Stimulated activated naive B cell treated with anti-CD40 and anti-IgM and Interleukin-4, amounts not matched to agents 10 μg/mL and 1 μg/mL and 100 μg/mL, for 72 hours (primary cell): ENCODE data around the gene ACOX3.

Experiments
- ATAC-seq, 2 donors: fragments of 150-1000 bp; cut with Tn5 transposase; replicated peaks; 2 replicates each; pipeline ENCODE4 v1.10.0; 2021; ENCODE audit warnings: moderate library complexity in 1 of 2
- DNase-seq: peaks from one replicate; pipeline ENCODE4 v3.0.0; 2021
- H3K27ac Mint-ChIP-seq: one replicate; pipeline ENCODE4 v1.8.0; 2022; ENCODE audit warnings: mild to moderate bottlenecking, mixed read lengths
- H3K27me3 Mint-ChIP-seq, 2 donors: one replicate each; pipeline ENCODE4 v1.8.0; 2022; ENCODE audit warnings: mixed read lengths in 2 of 2
- H3K36me3 Mint-ChIP-seq, 2 donors: one replicate each; pipeline ENCODE4 v1.8.0; 2022; ENCODE audit warnings: mixed read lengths in 2 of 2, mild to moderate bottlenecking in 1 of 2
- H3K4me1 Mint-ChIP-seq, 2 donors: one replicate each; pipeline ENCODE4 v1.8.0; 2022; ENCODE audit warnings: mixed read lengths in 2 of 2, mild to moderate bottlenecking in 1 of 2
- H3K4me3 Mint-ChIP-seq, 2 donors: one replicate each; pipeline ENCODE4 v1.8.0; 2022; ENCODE audit warnings: mild to moderate bottlenecking in 2 of 2, mixed read lengths in 2 of 2, moderate library complexity in 1 of 2
- H3K9me3 Mint-ChIP-seq, 2 donors: one replicate each; pipeline ENCODE4 v1.8.0; 2022; ENCODE audit warnings: mixed read lengths in 2 of 2, mild to moderate bottlenecking in 1 of 2

Gene ACOX3

DNA sequence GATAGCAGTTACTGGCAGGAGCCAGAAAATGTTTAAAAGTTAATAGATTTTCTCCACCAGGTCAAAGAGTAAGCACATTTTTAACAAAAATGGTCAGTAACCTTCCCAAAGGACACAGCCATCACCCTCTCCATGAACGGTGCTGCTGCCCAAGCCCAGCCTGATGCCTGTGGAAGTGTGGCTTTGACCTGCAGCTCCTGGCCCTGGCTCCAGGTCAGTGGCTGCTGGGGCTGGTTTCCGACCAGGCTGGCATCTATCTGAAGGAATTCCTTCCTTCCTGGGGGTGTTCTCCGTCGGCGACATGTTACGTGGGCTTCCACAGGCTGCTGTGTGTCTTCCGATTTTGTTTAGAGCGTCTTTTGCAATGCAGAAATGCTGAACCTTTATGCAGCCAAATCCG is 61.7 kb downstream of the ACOX3 start:
- no peak for DNase-seq
- H3K27me3 Mint-ChIP-seq, result no peaks in the 10 kb centered on the region
- no peak overlapping the region for H3K27ac Mint-ChIP-seq
- ATAC-seq, result no peak
- no peaks in the 10 kb centered on the region for H3K9me3 Mint-ChIP-seq
- H3K36me3 Mint-ChIP-seq, result peaks cover 18 to 21% of the 10 kb centered on the region in 2 donors
- no peak overlapping the region for H3K4me3 Mint-ChIP-seq
- no peaks in the 10 kb centered on the region for H3K4me1 Mint-ChIP-seq

DNA sequence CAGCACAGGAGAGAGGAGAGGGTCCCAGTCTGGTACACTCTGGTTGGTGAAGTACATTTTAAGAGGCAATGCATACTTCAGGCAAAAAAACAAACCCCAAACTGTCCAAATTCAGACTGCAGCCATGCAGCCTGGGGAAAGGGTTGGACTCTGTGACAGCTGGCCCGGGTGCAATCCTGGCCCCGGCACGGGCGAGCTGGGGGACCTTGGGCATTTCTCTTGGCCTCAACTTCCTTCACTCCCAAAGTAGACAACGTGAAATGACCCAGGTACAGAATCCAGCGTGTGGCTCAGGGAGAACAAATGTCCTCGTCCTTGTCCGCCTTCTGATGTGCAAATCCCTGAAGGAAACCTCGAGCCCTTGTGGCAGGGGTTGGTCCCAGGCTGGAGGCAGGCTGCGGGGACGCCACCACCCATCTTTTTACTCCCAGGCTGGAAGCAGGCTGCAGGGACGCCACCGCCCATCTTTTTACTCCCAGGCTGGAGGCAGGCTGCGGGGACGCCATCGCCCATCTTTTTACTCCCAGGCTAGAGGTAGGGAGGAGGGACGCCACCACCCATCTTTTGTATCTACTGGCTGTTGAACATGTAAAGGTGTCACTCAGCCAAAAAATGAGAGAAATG is 62.3 kb downstream of the ACOX3 start:
- Mint-ChIP-seq H3K9me3 (no peaks in the 10 kb centered on the region), H3K4me3 (no peak overlapping the region), H3K27me3 (no peaks in the 10 kb centered on the region), H3K36me3 (peaks cover 21 to 23% of the 10 kb centered on the region in 2 donors), H3K27ac (no peak overlapping the region), H3K4me1 (no peaks in the 10 kb centered on the region)
- DNase-seq (no peak), ATAC-seq (no peak)

DNA sequence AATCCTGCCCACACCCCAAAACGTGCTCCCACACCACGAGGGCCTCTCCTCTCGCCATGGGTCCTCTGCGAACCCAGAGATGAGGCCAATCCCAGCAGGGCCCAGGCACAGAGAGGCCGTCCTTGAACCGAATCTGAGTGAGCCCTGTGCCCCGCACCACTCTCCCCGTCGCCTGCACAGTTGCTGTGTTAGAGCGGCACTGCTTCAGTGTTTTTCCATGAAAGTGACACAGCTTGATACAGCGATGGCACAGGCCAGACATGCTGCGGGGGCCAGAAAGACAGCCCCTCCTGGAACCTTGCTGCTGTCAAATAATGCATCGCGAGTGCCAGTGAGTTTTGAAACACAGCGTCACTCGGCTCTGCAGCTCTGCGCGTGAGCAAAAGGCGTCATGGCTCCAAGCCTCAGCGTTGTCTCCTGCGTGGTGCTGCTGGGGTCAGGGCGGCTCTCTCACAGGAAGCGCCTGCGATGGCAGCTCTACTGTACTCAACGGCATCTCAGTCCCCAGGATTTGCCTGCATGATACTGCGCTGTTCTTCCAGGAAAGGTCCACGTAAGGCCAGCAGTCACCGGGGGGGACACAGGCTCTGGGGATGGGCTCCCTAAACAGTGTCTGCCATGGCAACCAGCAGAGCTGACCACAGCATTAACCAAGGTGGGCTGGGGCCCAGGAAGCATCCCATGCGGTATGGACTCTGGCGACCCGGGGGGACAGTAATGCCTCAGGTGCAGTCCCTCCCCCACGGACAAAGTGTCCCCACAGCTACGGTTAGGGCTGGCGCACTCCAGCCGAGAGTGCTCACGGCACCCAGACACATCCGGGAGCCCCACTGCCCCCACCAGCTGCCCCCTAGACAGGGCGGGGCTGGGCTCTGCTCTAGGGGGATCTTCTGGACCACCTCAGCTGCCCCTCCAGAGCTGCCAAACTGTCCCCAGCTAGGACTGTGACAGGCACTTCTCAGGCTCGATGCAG is 63.1 kb downstream of the ACOX3 start:
- Mint-ChIP-seq H3K4me3 (no peak overlapping the region), H3K27ac (no peak overlapping the region), H3K4me1 (no peaks in the 10 kb centered on the region), H3K27me3 (no peaks in the 10 kb centered on the region), H3K36me3 (peaks cover 29 to 31% of the 10 kb centered on the region in 2 donors), H3K9me3 (no peaks in the 10 kb centered on the region)
- ATAC-seq, result no peak
- DNase-seq, result no peak

DNA sequence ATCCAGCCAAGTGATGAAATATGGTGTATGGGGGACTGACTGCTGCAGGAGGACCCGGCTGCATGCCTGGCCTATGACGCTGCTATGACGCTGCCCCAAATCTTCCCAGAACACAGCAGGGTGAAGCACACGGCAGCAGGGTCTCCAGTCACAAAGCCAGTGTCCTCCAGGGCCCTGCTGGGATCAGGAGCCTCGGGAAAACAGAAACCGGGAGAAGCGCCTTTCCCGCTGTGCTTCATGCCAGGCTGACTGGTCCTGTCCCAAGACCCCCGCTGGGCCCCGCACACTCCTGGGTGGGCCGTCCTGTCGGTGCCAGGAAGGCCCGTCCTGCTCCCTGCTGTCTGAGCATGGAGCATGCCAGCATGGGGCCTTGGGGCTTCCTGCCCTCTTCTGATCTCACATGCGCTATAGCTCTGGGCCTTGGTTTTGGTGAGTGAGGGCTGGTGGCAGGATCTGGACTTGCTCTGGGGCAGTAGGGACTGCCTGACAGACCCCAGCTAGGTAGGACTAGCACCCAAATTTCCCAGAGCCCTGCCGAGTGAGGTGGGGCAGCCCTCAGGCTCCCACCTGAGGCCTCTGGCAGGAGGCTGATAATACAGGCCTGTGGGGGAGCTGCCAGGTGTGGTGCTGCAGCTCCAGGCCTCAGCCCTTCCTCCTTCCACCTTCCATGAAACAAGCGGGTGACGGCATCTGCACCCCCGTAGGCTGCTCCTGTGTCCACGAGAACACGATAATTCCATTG is 64.0 kb downstream of the ACOX3 start:
- Mint-ChIP-seq H3K36me3 (peaks cover 34% of the 10 kb centered on the region in 2 donors), H3K27ac (no peak overlapping the region), H3K27me3 (no peaks in the 10 kb centered on the region), H3K4me1 (no peaks in the 10 kb centered on the region), H3K9me3 (no peaks in the 10 kb centered on the region), H3K4me3 (no peak overlapping the region)
- ATAC-seq (no peak), DNase-seq (no peak)

DNA sequence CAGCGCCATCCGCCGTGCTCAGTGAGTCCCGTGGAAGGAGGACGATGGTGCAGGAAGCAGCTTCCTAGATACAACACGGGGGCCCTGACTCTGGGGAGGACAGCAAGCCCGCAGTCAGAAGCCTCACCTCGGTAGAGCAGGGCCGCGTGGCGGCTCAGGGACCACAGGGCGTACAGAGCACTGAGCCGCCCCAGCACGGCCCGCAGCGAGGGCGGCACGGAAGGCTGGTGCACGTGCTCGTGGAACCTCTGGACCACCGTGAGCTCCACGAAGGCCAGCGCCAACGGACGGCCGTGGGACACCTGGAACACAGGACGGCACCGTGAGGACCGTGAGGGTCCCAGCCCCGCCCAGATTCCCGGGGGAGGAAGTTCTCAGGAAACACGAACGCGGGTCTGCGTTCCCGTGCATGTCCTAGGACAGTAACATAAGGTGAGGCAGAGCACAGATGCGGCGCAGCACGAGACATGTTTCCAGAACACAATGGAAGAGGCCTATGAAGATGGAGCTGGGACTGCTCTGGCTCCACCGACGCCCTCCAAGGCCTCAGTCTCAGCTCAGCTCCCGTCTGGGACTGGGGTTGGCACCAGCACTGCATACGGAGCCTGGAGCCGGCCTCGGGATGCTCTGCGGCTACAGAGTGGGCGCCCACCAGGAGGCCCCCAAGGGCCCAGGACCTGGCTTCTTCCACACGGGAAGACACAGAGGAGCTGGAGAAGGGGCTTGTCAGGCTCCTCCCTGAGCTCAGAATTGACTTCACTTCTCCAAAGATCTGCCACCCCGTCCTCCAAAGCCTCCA is 65.5 kb downstream of the ACOX3 start:
- no peak overlapping the region for H3K4me3 Mint-ChIP-seq
- no peaks in the 10 kb centered on the region for H3K9me3 Mint-ChIP-seq
- H3K36me3 Mint-ChIP-seq, result peaks cover 29 to 33% of the 10 kb centered on the region in 2 donors
- no peaks in the 10 kb centered on the region for H3K27me3 Mint-ChIP-seq
- no peak overlapping the region for H3K27ac Mint-ChIP-seq
- no peak for ATAC-seq
- DNase-seq, result no peak
- H3K4me1 Mint-ChIP-seq, result no peaks in the 10 kb centered on the region

DNA sequence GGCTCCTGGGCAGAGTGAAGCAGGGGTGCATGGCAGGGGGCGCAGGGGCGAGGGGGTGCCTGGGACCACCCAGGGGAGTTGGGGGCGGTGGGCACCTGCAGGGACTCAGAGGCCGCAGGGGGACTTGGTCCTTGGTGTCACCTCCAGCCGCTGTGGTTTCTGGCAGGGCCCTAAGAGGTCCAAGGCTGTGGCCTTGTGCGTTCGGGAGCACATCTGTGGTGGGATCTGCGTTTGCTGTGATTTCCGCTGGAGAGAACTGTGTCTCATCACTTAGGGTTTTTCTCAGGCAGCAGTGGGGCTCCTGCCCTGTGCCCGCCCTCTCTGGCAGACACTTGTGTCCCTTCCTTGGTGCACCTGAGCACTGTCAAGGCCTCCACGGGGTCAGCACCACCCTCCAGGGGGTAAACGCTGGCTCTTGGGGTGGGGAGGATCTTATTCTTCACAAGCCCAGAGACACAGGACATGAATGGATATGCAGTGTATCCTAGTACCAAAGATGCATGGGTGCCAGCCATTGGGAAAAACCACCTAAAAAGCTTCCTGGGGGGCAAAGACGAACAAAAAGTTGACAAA is 66.5 kb downstream of the ACOX3 start:
- Mint-ChIP-seq H3K9me3 (no peaks in the 10 kb centered on the region), H3K27ac (no peak overlapping the region), H3K4me3 (no peak overlapping the region), H3K36me3 (peaks cover 34 to 37% of the 10 kb centered on the region in 2 donors), H3K27me3 (no peaks in the 10 kb centered on the region), H3K4me1 (no peaks in the 10 kb centered on the region)
- DNase-seq (no peak), ATAC-seq (no peak)

DNA sequence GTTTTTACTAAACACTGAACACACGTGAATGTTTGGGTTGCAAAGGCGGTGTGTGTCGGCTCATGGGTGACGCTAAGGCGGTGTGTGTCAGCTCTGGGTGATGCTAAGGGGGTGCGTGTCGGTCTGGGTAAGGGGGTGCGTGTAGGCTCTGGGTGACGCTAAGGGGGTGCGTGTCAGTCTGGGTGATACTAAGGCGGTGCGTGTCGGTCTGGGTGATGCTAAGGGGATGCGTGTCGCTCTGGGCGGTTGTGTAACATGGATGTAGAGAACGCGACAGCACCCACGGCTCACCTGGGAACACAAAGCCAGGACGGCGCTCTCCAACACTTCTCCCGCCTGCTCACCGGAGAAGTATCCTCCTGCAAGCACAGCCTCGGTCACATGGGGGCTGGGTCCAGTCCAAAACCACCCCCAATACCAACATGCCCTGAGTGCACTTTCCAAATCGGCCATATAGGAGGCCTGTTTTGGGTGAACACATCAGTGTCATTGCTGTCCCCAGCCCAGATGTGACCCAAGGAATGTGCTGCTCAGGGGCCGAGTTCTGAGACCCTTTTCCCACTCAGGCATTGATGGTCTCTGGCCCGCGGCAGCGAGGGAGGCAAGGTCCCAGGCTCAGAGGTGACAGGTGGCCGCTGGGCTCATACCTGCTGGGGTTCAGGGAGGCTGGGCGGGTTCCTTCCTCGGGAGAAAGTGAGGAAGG is 67.1 kb downstream of the ACOX3 start:
- Mint-ChIP-seq H3K9me3 (no peaks in the 10 kb centered on the region), H3K27me3 (no peaks in the 10 kb centered on the region), H3K4me3 (no peak overlapping the region), H3K4me1 (no peaks in the 10 kb centered on the region), H3K36me3 (peaks cover 34 to 37% of the 10 kb centered on the region in 2 donors), H3K27ac (no peak overlapping the region)
- no peak for ATAC-seq
- DNase-seq, result no peak

DNA sequence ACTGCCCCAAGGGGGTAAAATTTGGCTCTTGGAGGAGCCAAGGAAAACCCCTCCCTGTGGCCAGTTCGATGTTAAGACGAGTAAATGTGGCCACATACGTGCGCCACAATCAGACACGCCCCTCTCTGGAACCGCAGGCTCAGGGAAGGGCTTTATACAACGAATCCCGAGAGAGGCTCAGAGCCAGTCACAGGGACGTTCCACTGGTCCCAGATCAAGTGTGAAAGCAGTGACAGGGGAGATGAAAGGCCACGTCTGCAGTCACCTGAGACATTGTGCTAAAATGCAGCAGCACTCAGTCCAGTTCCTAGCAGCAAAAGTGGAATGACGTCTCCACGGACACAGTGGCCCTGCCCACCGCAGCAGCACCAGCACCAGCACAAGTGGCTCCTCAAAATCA is 68.0 kb downstream of the ACOX3 start:
- no peak for DNase-seq
- H3K4me1 Mint-ChIP-seq, result no peaks in the 10 kb centered on the region
- H3K27me3 Mint-ChIP-seq, result no peaks in the 10 kb centered on the region
- no peaks in the 10 kb centered on the region for H3K9me3 Mint-ChIP-seq
- no peak overlapping the region for H3K27ac Mint-ChIP-seq
- H3K4me3 Mint-ChIP-seq, result no peak overlapping the region
- no peak for ATAC-seq
- peaks cover 33 to 34% of the 10 kb centered on the region in 2 donors for H3K36me3 Mint-ChIP-seq

DNA sequence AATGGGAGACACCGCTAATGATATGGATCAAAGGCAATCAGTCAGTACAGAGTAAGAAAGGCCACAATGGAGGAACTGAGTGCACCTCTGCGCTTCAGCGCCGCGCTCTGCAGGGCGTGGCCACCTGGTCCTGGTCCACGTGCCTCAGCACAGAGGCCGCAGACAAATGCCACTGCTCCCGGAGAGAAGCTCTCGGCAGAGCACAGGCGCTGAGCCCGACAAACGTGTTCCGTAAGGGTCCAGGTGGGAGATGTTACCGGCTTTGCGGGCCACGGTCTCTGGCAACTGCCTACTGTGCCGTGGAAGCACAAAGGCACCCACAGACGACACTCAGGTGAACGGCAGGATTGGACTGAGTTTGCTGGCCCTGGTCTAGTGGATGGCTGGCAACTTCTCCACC is 68.9 kb downstream of the ACOX3 start:
- H3K4me3 Mint-ChIP-seq, result no peak overlapping the region
- H3K4me1 Mint-ChIP-seq, result no peaks in the 10 kb centered on the region
- no peak overlapping the region for H3K27ac Mint-ChIP-seq
- H3K9me3 Mint-ChIP-seq, result no peaks in the 10 kb centered on the region
- peaks cover 29 to 34% of the 10 kb centered on the region in 2 donors for H3K36me3 Mint-ChIP-seq
- ATAC-seq (no peak), DNase-seq (no peak)
- H3K27me3 Mint-ChIP-seq, result no peaks in the 10 kb centered on the region

DNA sequence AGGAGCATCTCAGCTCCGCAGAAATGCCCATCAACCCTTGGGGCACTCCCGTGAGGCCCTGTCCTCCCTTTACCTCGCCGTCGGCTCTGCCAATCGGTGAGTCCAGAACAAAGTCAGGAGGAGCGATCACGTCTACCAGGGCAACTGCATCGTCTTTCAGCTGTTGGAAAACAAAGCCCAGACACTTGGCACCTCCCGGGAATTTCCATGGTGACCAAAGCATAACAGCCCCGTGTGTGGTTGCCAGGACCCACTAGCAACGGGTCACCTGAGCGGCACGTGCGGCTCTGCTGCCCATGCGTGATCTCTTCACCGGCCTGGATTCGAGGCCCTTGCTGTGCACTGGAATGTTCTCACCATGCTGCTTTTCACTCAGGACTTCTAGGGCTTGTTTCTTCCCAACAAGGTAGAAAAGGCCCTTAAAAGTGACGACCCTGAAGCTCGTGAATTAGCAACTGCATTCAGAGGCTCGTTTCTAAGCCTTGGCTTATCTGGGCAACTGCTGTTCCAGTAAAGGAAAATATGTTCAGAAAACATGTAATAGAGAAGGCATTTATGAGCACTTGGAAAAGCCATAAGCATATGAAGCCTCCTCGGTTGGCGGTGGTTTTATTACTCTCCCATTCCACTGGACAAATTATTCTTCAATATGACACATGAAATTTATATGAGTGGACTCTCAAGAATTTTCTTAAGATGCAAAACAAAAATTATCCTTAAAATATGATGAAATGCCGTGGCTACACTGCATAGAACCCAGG is 69.5 kb downstream of the ACOX3 start:
- ATAC-seq (no peak), DNase-seq (no peak)
- Mint-ChIP-seq H3K4me1 (no peaks in the 10 kb centered on the region), H3K36me3 (peaks cover 30 to 39% of the 10 kb centered on the region in 2 donors), H3K27me3 (no peaks in the 10 kb centered on the region), H3K9me3 (no peaks in the 10 kb centered on the region), H3K4me3 (no peak overlapping the region), H3K27ac (no peak overlapping the region)

DNA sequence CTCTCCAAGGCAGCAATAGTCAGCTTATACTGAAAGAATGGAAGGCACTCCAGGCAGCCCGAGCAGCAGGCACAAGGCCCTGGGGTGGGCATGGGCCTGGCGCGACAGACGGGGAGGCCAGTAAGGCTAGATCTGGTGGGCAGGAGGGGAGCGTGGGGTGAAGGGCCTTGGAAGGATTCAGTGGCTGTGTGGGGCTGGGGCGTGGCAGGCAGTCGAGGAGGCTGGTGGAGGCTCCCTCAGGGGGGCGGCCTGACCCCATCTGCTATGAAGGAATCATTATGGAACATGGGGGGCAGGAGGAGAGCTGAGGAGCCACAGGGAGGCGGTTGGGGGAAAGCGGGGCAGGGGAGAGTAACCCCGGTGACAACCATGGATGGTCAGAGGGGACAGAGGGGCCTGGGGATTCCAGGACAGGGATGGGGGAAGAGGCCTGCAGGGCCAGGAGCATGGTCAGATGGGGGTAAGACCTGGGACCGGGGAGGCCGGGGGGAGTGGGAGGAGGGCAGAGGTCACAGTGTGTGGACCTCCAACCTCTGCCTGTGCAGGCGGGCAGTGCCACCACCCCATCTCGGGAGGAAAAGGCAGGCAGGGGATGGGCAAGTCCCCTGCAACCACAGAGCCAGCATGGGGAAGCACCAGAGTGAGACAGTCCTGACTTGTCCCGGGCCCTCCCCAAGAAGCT is 70.3 kb downstream of the ACOX3 start:
- no peaks in the 10 kb centered on the region for H3K4me1 Mint-ChIP-seq
- H3K27ac Mint-ChIP-seq, result no peak overlapping the region
- no peaks in the 10 kb centered on the region for H3K9me3 Mint-ChIP-seq
- peaks cover 36 to 45% of the 10 kb centered on the region in 2 donors for H3K36me3 Mint-ChIP-seq
- no peak for ATAC-seq
- no peak for DNase-seq
- no peaks in the 10 kb centered on the region for H3K27me3 Mint-ChIP-seq
- H3K4me3 Mint-ChIP-seq, result peak overlapping the region in 1 of 2 donors; percentile 7

DNA sequence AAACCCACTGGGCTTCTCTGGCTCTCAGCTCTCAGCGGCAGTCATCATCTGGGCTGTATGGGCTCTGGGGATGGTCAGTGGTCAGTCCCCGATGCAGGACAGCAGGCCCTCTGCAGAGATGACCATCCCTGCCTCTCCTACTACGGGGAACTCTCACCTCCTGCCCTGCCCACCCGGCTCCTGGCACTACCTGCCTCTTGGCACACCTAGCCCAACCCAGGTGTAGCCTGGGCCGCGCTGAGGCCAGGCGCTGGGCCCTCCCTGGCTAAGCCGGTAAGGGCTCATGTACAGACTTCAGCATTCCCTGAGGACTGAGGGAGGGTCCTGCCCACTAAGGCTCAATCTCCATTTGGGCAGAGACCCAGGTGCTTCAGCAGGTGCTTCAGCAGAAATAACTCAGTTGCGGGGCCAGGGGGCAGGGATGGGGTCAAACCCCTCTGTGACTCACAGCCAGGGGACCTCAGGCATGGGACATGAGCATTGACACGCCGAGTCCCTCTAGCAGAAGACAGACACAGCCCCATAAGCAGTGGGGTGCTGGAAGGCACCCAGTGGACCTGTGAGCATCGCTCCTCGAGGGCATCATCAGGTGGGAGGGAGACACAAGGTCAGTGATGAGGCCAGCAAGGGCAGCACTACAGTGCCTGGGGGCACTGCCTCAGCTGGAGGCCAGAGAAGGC is 71.0 kb downstream of the ACOX3 start:
- H3K36me3 Mint-ChIP-seq, result peaks cover 32 to 45% of the 10 kb centered on the region in 2 donors
- no peaks in the 10 kb centered on the region for H3K4me1 Mint-ChIP-seq
- ATAC-seq (no peak), DNase-seq (no peak)
- no peak overlapping the region for H3K27ac Mint-ChIP-seq
- H3K27me3 Mint-ChIP-seq, result no peaks in the 10 kb centered on the region
- no peak overlapping the region for H3K4me3 Mint-ChIP-seq
- no peaks in the 10 kb centered on the region for H3K9me3 Mint-ChIP-seq
